ENCODE data around the gene UBXN11.

UBXN11 gene

GRCh38 chr1:26345718-26346117 lies 39.3 kb upstream of the UBXN11 start:
- H3K4me3 ChIP-seq = no peak overlapping the region
- TF ChIP-seq CTCF (IDR thresholded peaks at IDR 0.05) = no peak
- no peak overlapping the region for H3K27ac ChIP-seq
- DNase-seq (ENCODE audit: low spot score) = no peak

GRCh38 chr1:26344147-26344920 lies 37.9 kb upstream of the UBXN11 start:
- H3K27ac ChIP-seq = no peak overlapping the region
- H3K4me3 ChIP-seq = no peak overlapping the region
- TF ChIP-seq CTCF (IDR thresholded peaks at IDR 0.05) = no peak
- DNase-seq (ENCODE audit: low spot score) = no peak

GRCh38 chr1:26340047-26340481 lies 33.6 kb upstream of the UBXN11 start:
- H3K27ac ChIP-seq = no peak overlapping the region
- no peak for DNase-seq (ENCODE audit: low spot score)
- no peak for TF ChIP-seq CTCF (IDR thresholded peaks at IDR 0.05)
- no peak overlapping the region for H3K4me3 ChIP-seq

- H3K4me3 ChIP-seq = no peak overlapping the region
- H3K27ac ChIP-seq = no peak overlapping the region
- TF ChIP-seq CTCF (IDR thresholded peaks at IDR 0.05) = no peak
- no peak for DNase-seq (ENCODE audit: low spot score)
These were observed 32.2 kb upstream of the UBXN11 start for GRCh38 chr1:26338670-26339069.

- Histone ChIP-seq H3K4me3 (no peak overlapping the region), H3K27ac (no peak overlapping the region)
- no peak for DNase-seq (ENCODE audit: low spot score)
- no peak for TF ChIP-seq CTCF (IDR thresholded peaks at IDR 0.05)
These were observed 31.2 kb upstream of the UBXN11 start for GRCh38 chr1:26337625-26338024.

GRCh38 chr1:26337206-26337535 lies 30.7 kb upstream of the UBXN11 start:
- TF ChIP-seq CTCF (IDR thresholded peaks at IDR 0.05) = no peak
- Histone ChIP-seq H3K27ac (no peak overlapping the region), H3K4me3 (no peak overlapping the region)
- DNase-seq (ENCODE audit: low spot score) = no peak

GRCh38 chr1:26336477-26337205 lies 30.2 kb upstream of the UBXN11 start:
- no peak for TF ChIP-seq CTCF (IDR thresholded peaks at IDR 0.05)
- no peak for DNase-seq (ENCODE audit: low spot score)
- H3K27ac ChIP-seq = no peak overlapping the region
- peak overlapping the region; percentile 68 for H3K4me3 ChIP-seq

Data from coronary artery (tissue), 2 donors.